Right lobe of liver (tissue), 6 donors: Measurements from ENCODE around the gene MTF1. TPM values are rescaled to one million over a fixed set of nuclear protein-coding genes. Genes with fewer than 3 reads are reported as not detected.

Experiments
- ATAC-seq, 4 donors: fragments of 200-7000 bp; cut with Tn5 transposase; one replicate each; pipeline ENCODE4 v1.9.1; 2020; ENCODE audit warnings: mild to moderate bottlenecking in 4 of 4, moderate library complexity in 4 of 4
- DNase-seq, 3 donors: peaks; one replicate each; pipeline ENCODE4 v3.0.0-alpha.2; 2020
- H3K27ac ChIP-seq, 3 donors: fragments of 200-600 bp; one replicate each; pipeline ENCODE4 v1.8.0; 2022
- H3K27me3 ChIP-seq, 2 donors: fragments of 200-600 bp; one replicate each; pipeline ENCODE4 v1.8.0; 2022
- H3K36me3 ChIP-seq, 4 donors: fragments of 200-600 bp; sonication (generic) in 1 of 4; one replicate each; pipeline versions ENCODE4 v1.5.1 to v1.8.0; 2017 to 2022; ENCODE audit warnings: control low read depth in 1 of 4
- H3K4me1 ChIP-seq, 4 donors: fragments of 200-600 bp; sonication (generic) in 1 of 4; one replicate each; pipeline versions ENCODE4 v1.5.1 to v1.8.0; 2017 to 2022; ENCODE audit warnings: control low read depth in 1 of 4
- H3K4me3 ChIP-seq, 3 donors: fragments of 200-600 bp; one replicate each; pipeline ENCODE4 v1.8.0; 2022
- H3K9me3 ChIP-seq, 4 donors: fragments of 200-600 bp; sonication (generic) in 1 of 4; one replicate each; pipeline versions ENCODE4 v1.5.1 to v1.8.0; 2017 to 2022; ENCODE audit warnings: control low read depth in 1 of 4
- CTCF ChIP-seq, 4 donors: fragments of 200-600 bp in 3 of 4; fragments of 450-650 bp in 1 of 4; IDR thresholded peaks; one replicate each; pipeline versions ENCODE4 v1.5.1 to v1.8.0; 2016 to 2022; ENCODE audit warnings: antibody characterized with exemption in 4 of 4, mild to moderate bottlenecking in 2 of 4
- POLR2A ChIP-seq: fragments of 450-650 bp; IDR thresholded peaks from one replicate; pipeline ENCODE4 v1.6.1; 2017; ENCODE audit warnings: antibody characterized with exemption, mild to moderate bottlenecking
- WGBS: methylation state at CpG from one replicate; pipeline ENCODE4 v1.1.6; 2018; ENCODE audit warnings: low coverage, low lambda C conversion rate; ENCODE audit not compliant: insufficient coverage; ENCODE audit errors: missing lambda C conversion rate; 5-methylcytosine and 5-hydroxymethylcytosine counted together
- intact Hi-C, 2 donors: fragments of 100-400 bp; cut with DNase I; formaldehyde crosslinking; loops; one replicate each; pipeline versions ENCODE4 v1.11.2 to v1.14.1; 2022
- total RNA-seq, 6 experiments: library from RNA; depleted of rRNA in 2 of 6; stranded (reverse); fragments of >200 nt in 2 of 6; fragmentation: NEBNext Ultra II Directional in 3 of 6; extraction: Animal tissue kit (Norgen Biotek cat#: 25700) in 3 of 6; gene quantifications; one replicate each; pipeline versions ENCODE4 v1.1.0 to v1.2.4, GENCODE V29; 2016 to 2023
- donor health status: DM: no; HTN: yes; CAD: no.
- donor health status: DM: no; HTN: no; CAD: no.
- donor health status: DM: no; HTN: no; CAD: no.
- donor health status: DM: no; HTN: yes; CAD: no.
- donor health status: DM: no; HTN: yes; CAD: no.

MTF1 gene
- total RNA-seq, 6 experiments from 2014 or later: 3.5 to 10.3 (median 6.1) TPM

- no peak for TF ChIP-seq CTCF (IDR thresholded peaks at IDR 0.05)
- TF ChIP-seq POLR2A: no peak
- Histone ChIP-seq H3K4me3 (no peak overlapping the region), H3K9me3 (no peaks in the 10 kb centered on the region), H3K36me3 (peaks cover 3 to 19% (median 8%) of the 10 kb centered on the region in 4 donors), H3K4me1 (peaks cover 0 to 20% (median 7%) of the 10 kb centered on the region in 4 donors), H3K27me3 (no peaks in the 10 kb centered on the region), H3K27ac (no peak overlapping the region)
- ATAC-seq: no peak
- intact Hi-C loops: no loop called here
- DNase-seq: no peak
- 22% methylated on average over 2 of the region's 2 CpGs for WGBS
These were observed 49.5 kb downstream of the MTF1 start for GRCh38 chr1:37809942-37810341.

- 4% methylated on average over 21 of the region's 54 CpGs for WGBS
- no peaks in the 10 kb centered on the region for H3K9me3 ChIP-seq
- peaks cover 0 to 20% (median 7%) of the 10 kb centered on the region in 4 donors for H3K4me1 ChIP-seq
- TF ChIP-seq POLR2A (peak; percentile 34), CTCF (IDR thresholded peaks at IDR 0.05) (no peak)
- DNase-seq: peak; percentile 82 to 94 (median 90)
- H3K27ac ChIP-seq: peak overlapping the region; percentile 75 to 90 (median 87)
- intact Hi-C loops: no loop called here
- peak overlapping the region; percentile 87 to 95 (median 92) for H3K4me3 ChIP-seq
- H3K27me3 ChIP-seq: no peaks in the 10 kb centered on the region
- ATAC-seq: peak; percentile 67 to 79 (median 78)
- peaks cover 10 to 32% (median 21%) of the 10 kb centered on the region in 4 donors for H3K36me3 ChIP-seq
These were observed 50.7 kb downstream of the MTF1 start for GRCh38 chr1:37808369-37809319.

- Histone ChIP-seq H3K4me1 (peaks cover 0 to 20% (median 7%) of the 10 kb centered on the region in 4 donors), H3K27ac (peak within 1 kb of the TSS; percentile 75 to 90 (median 87)), H3K9me3 (no peaks in the 10 kb centered on the region), H3K36me3 (peaks cover 11 to 41% (median 25%) of the 10 kb centered on the region in 4 donors), H3K27me3 (no peaks in the 10 kb centered on the region), H3K4me3 (peak within 1 kb of the TSS; percentile 87 to 95 (median 92))
- intact Hi-C loops: no loop called here
- TF ChIP-seq POLR2A (peak; percentile 85), CTCF (IDR thresholded peaks at IDR 0.05) (no peak)
- ATAC-seq: peak; percentile 88 to 92 (median 90)
- DNase-seq: peak; percentile 96 to 97 (median 96)
- WGBS: 0% methylated on average over 23 of the region's 95 CpGs
These were observed 51.6 kb downstream of the MTF1 start, which contains the start of the genes C1orf122 and YRDC for GRCh38 chr1:37807555-37808368. TSS of gene C1orf122 (plus strand) at chr1:37807790. CDS start at chr1:37808405, 615 bp downstream. TSS of gene YRDC (minus strand) at chr1:37808208. CDS start at chr1:37808180, 28 bp downstream.

- Histone ChIP-seq H3K4me1 (peaks cover 0 to 20% (median 7%) of the 10 kb centered on the region in 4 donors), H3K9me3 (no peaks in the 10 kb centered on the region), H3K27me3 (no peaks in the 10 kb centered on the region), H3K36me3 (peaks cover 16 to 46% (median 27%) of the 10 kb centered on the region in 4 donors), H3K27ac (peak overlapping the region; percentile 75 to 90 (median 87)), H3K4me3 (peak overlapping the region; percentile 87 to 95 (median 92))
- ATAC-seq: no peak
- no peak for TF ChIP-seq POLR2A
- TF ChIP-seq CTCF (IDR thresholded peaks at IDR 0.05): no peak
- DNase-seq: peak in 1 of 3 donors; percentile 26
- 13% methylated on average over 9 of the region's 9 CpGs for WGBS
- intact Hi-C loops: no loop called here
These were observed 52.2 kb downstream of the MTF1 start for GRCh38 chr1:37807220-37807554.
